Measurements from ENCODE around the gene DBP. TPM values are rescaled to one million over a fixed set of nuclear protein-coding genes. Genes with fewer than 3 reads are reported as not detected.

Gene DBP
- total and polyA plus RNA-seq, 2 of the 13 experiments (the other 11 are each of a cell fraction or from before 2014, with no cell fraction given): 1.7 to 5.8 TPM

GRCh38 chr19:48685583-48685982, 48.4 kb upstream of the DBP start (continued):
- TF ChIP-seq NAIF1 (CRISPR knock-in tag; IDR thresholded peaks at IDR 0.05; ENCODE audit: borderline replicate concordance) (no peak), ZNF3 (CRISPR knock-in tag; IDR thresholded peaks at IDR 0.05) (no peak), KLF15 (CRISPR knock-in tag; IDR thresholded peaks at IDR 0.05; ENCODE audit: borderline replicate concordance) (no peak), TEAD3 (CRISPR knock-in tag; optimal IDR thresholded peaks at IDR 0.05; ENCODE audit: borderline replicate concordance) (peak; percentile 15), BHLHE40 (IDR thresholded peaks at IDR 0.05; ENCODE audit: low read length) (peak; percentile 10; the same call in 1 of the 2 replicates), NR2F6 (IDR thresholded peaks at IDR 0.05) (0 out of 2 replicates have a peak, but pooled peaks have one; percentile 3), NR2F6 (CRISPR knock-in tag; IDR thresholded peaks at IDR 0.05) (peak; percentile 41; the same call in 1 of the 2 replicates), SAP130 (CRISPR knock-in tag; IDR thresholded peaks at IDR 0.05; ENCODE audit: low read depth) (peak; percentile 40), ZNF770 (CRISPR knock-in tag; IDR thresholded peaks at IDR 0.05) (peak; percentile 54), LCORL (IDR thresholded peaks at IDR 0.05) (no peak), LCORL (CRISPR knock-in tag; IDR thresholded peaks at IDR 0.05) (peak; percentile 60; the same call in 1 of the 2 replicates), SOX5 (CRISPR knock-in tag; IDR thresholded peaks at IDR 0.05; ENCODE audit: borderline replicate concordance) (peak; percentile 71; the same call in 1 of the 2 replicates), HOXA9 (CRISPR knock-in tag; IDR thresholded peaks at IDR 0.05; ENCODE audit: borderline replicate concordance) (no peak), HOXA7 (CRISPR knock-in tag; IDR thresholded peaks at IDR 0.05) (no peak), TBP (CRISPR knock-in tag; IDR thresholded peaks at IDR 0.05) (no peak), FOSL2 (CRISPR knock-in tag; IDR thresholded peaks at IDR 0.05) (peak; percentile 95), ZNF367 (CRISPR knock-in tag; IDR thresholded peaks at IDR 0.05; ENCODE audit: borderline replicate concordance) (no peak), ETS1 (CRISPR knock-in tag; IDR thresholded peaks at IDR 0.05) (no peak), ATF3 (CRISPR knock-in tag; IDR thresholded peaks at IDR 0.05) (peak; percentile 73), RARA (CRISPR knock-in tag; IDR thresholded peaks at IDR 0.05) (peak; percentile 71)

Measured in HepG2 (cell line).